Kidney (tissue), 14 donors: ENCODE measurements around the gene CHID1. TPM values are rescaled to one million over a fixed set of nuclear protein-coding genes. Genes with fewer than 3 reads are reported as not detected.

Experiments used
- DNase-seq, 5 donors: peaks; one replicate each; pipeline ENCODE4 v3.0.0-alpha.2; 2013 to 2020
- FAIRE-seq: peaks from 2 replicates; lab custom pipeline; 2012; peaks lifted over from hg19 to GRCh38; lab: Jason Lieb, UNC
- H3K27ac ChIP-seq, 2 donors: one replicate each; pipeline ENCODE4 v1.7.0; 2013; ENCODE audit warnings: low read depth in 2 of 2, low read length in 2 of 2, inconsistent platforms in 1 of 2
- H3K27me3 ChIP-seq: one replicate; pipeline ENCODE4 v1.7.1; 2013; ENCODE audit warnings: low read length, inconsistent platforms; ENCODE audit not compliant: control insufficient read depth, insufficient read depth
- H3K36me3 ChIP-seq, 3 donors: one replicate each; pipeline versions ENCODE4 v1.7.0 to v1.7.1; 2013; ENCODE audit warnings: low read length in 3 of 3, control low read depth in 1 of 3, inconsistent platforms in 1 of 3; ENCODE audit not compliant: insufficient read depth in 3 of 3, control insufficient read depth in 2 of 3
- H3K4me1 ChIP-seq, 3 donors: one replicate each; pipeline versions ENCODE4 v1.7.0 to v1.7.1; 2013; ENCODE audit warnings: low read length in 3 of 3, inconsistent platforms in 1 of 3, low read depth in 1 of 3; ENCODE audit not compliant: control insufficient read depth in 2 of 3, insufficient read depth in 2 of 3
- H3K4me3 ChIP-seq, 3 donors: one replicate each; pipeline versions ENCODE4 v1.7.0 to v1.8.1; 2013; ENCODE audit warnings: low read length in 3 of 3, control low read depth in 1 of 3, inconsistent platforms in 1 of 3
- H3K9ac ChIP-seq, 3 donors: one replicate each; pipeline versions ENCODE4 v1.7.0 to v1.7.1; 2013; ENCODE audit warnings: low read length in 3 of 3, control low read depth in 1 of 3, inconsistent platforms in 1 of 3
- H3K9me3 ChIP-seq, 3 donors: one replicate each; pipeline versions ENCODE4 v1.7.0 to v1.7.1; 2013; ENCODE audit warnings: low read length in 3 of 3, control low read depth in 1 of 3, inconsistent platforms in 1 of 3; ENCODE audit not compliant: control insufficient read depth in 2 of 3, insufficient read depth in 1 of 3
- CTCF ChIP-seq: IDR thresholded peaks from 3 replicates; pipeline ENCODE4 v1.5.1; 2012; ENCODE audit warnings: mild to moderate bottlenecking, moderate library complexity, borderline replicate concordance; ENCODE audit not compliant: insufficient read depth; ENCODE audit errors: extremely low read depth
- intact Hi-C: fragments of 100-400 bp; cut with DNase I; formaldehyde crosslinking; loops from one replicate; pipeline ENCODE4 v1.11.1; 2022
- polyA plus RNA-seq: library from polyadenylated mRNA; stranded (reverse); fragments of 350-450 nt; fragmentation: Illumina TruSeq; extraction: RNeasy Lipid Tissue Mini Kit (QIAGEN cat#74804); gene quantifications from one replicate; pipeline ENCODE4 v1.2.3, GENCODE V29; 2014; ENCODE audit warnings: low read depth, low replicate concordance; ENCODE audit not compliant: insufficient read depth
- total RNA-seq: library from RNA; stranded (reverse); fragmentation: NEBNext Ultra II Directional; extraction: Animal tissue kit (Norgen Biotek cat#: 25700); gene quantifications from one replicate; pipeline ENCODE4 v1.2.1, GENCODE V29; 2021
- donor health status: control.
- donor health status: control.
- donor health status: control.
- donor health status: control.
- donor health status: control.
- donor health status: DM: yes; HTN: yes; CAD: no.
- donor health status: Normal renal cell carcinoma (clear cell type).

CHID1 gene
- total and polyA plus RNA-seq, 2 donors from 2014 or later, result 82.2 to 128 TPM

DNA sequence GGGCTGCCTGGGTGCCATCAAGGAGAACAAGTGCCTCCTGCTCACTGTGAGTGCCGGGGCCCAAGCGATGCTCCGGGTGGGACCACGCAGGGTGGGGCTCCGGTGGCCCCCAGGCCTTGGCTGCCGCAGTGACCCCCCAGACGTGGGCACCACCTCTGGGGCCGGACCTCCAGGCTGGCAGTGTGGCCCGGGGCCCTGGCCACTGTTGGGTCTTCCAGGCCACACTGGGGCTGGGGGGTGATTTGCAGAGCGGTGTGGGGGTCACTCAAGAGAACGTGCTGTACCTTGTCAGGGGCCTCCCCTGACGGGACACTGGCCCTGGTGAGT, 48.0 kb downstream of the CHID1 start:
- FAIRE-seq (no peak), DNase-seq (no peak)
- TF ChIP-seq CTCF, result no peak
- Histone ChIP-seq H3K4me3 (no peak overlapping the region), H3K9ac (no peak overlapping the region), H3K4me1 (peaks cover 0 to 32% (median 13%) of the 10 kb centered on the region in 3 donors), H3K27me3 (no peaks in the 10 kb centered on the region), H3K27ac (peak overlapping the region; percentile 4 to 60), H3K36me3 (no peaks in the 10 kb centered on the region), H3K9me3 (no peaks in the 10 kb centered on the region)
- intact Hi-C loops, result no loop called here

- peak in 3 of 5 donors; percentile 58 to 84 (median 75) for DNase-seq
- H3K9ac ChIP-seq, result no peak overlapping the region
- H3K4me1 ChIP-seq, result peaks cover 0 to 32% (median 13%) of the 10 kb centered on the region in 3 donors
- H3K27ac ChIP-seq, result peak overlapping the region; percentile 4 to 60
- no peak overlapping the region for H3K4me3 ChIP-seq
- no peak for FAIRE-seq
- no peaks in the 10 kb centered on the region for H3K27me3 ChIP-seq
- H3K9me3 ChIP-seq, result no peaks in the 10 kb centered on the region
- intact Hi-C loops, result no loop called here
- no peak for TF ChIP-seq CTCF
- H3K36me3 ChIP-seq, result no peaks in the 10 kb centered on the region
Measured at GRCh38 chr11:862081-862661, 48.4 kb downstream of the CHID1 start.

- Histone ChIP-seq H3K4me1 (peaks cover 0 to 32% (median 13%) of the 10 kb centered on the region in 3 donors), H3K9me3 (no peaks in the 10 kb centered on the region), H3K36me3 (no peaks in the 10 kb centered on the region), H3K27ac (no peak overlapping the region), H3K4me3 (no peak overlapping the region), H3K9ac (no peak overlapping the region), H3K27me3 (no peaks in the 10 kb centered on the region)
- intact Hi-C loops, result no loop called here
- FAIRE-seq, result no peak
- no peak for TF ChIP-seq CTCF
- no peak for DNase-seq
Measured at GRCh38 chr11:861105-861479, 49.5 kb downstream of the CHID1 start.
